22Rv1 (cell line): ENCODE measurements around the gene PATJ.

Experiments used
- CTCF ChIP-seq: fragments of 450-650 bp; IDR thresholded peaks from 2 replicates; pipeline ENCODE4 v1.5.1; 2017; ENCODE audit warnings: mild to moderate bottlenecking
- ZFX ChIP-seq: fragments of 450-650 bp; IDR thresholded peaks from 2 replicates; pipeline ENCODE4 v1.6.1; 2017; ENCODE audit warnings: antibody characterized with exemption, borderline replicate concordance

- TF ChIP-seq CTCF (no peak), ZFX (no peak)
Measured at GRCh38 chr1:62088439-62088838, 346.2 kb downstream of the PATJ start.
